Measurements from ENCODE around the gene SH2D3C.
A peak's percentile ranks its signal among the peaks of the same experiment; 100 is the strongest.
"Not testable (repeated sequence)": the region's sequence is repeated elsewhere in the genome, so short reads cannot be mapped to it uniquely, and the experiment has no call there.

Gene SH2D3C

DNA sequence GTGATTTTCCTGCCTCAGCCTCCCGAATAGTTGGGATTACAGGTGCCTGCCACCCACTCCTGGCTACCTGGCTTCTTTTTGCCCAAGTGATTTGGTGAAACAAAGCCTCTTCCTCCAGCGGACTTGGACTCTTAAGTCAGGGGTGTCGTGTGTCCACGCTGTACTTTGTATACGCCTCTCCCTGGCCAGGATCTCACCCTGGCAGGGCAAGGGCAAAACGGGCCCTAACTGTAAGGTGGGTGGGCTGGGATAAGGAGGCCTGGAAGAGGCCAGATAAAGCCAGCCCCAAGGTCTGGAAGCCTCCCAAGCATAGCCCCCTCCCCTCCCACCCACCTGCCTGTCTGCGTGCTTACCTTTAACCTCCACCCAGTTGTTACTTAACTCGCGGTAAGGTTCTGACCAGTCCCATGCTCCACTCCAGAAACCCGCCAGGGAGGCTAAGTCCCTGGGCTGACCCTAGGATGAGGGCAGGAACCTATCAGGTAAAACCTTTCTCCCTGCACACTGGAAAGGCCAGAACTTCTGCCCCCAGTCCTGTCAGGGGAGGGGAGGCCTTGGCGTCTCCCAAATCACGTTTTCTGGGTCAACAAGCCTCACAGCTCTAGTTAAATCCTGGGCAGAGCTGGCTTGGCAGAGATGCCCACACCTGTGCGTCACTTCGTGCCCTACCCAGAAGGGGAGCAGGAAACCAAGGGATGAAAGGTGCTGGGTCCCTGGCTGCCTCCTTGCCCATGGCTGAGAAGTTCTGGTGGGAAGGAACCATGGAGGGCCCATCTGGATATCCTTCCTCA lies 15.7 kb upstream of the SH2D3C start:
- no peak for ATAC-seq
- peaks cover 40% of the 10 kb centered on the region for H3K4me1 Mint-ChIP-seq
- no peak for DNase-seq
- H3K4me3 Mint-ChIP-seq = no peak overlapping the region
- no peak overlapping the region for H3K27ac Mint-ChIP-seq
- no peaks in the 10 kb centered on the region for H3K27me3 Mint-ChIP-seq
- H3K9me3 Mint-ChIP-seq = no peaks in the 10 kb centered on the region

DNA sequence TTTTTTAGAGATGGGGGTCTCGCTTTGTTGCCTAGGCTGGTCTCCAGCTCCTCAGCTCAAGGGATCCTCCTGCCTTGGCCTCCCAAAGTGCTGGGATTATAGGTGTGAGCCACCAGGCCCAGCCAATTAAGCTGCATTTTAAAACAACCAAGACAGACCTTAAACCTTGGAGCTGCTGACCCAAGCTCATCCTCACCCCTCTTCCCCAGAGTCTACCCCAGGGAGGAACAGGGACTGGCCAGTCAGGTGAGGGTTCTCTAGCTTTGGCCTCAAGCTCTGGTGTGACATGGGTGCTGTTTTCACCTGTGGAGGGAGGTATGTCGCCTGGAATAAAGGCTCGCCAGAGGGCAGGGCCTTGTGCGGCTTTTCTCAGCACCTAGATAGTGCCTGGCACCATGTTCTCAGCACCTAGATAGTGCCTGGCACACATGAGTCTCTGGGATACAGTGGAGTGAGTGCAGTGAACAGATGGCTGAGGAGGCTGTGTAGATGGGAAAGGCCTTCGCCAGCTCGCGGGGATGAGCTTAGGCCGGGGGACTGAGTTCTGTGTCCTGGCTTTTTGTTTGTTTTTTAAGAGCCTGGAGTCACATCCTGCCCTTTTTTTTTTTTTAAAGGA lies 14.7 kb upstream of the SH2D3C start:
- DNase-seq (no peak), ATAC-seq (no peak)
- H3K4me3 Mint-ChIP-seq = no peak overlapping the region
- no peaks in the 10 kb centered on the region for H3K27me3 Mint-ChIP-seq
- peaks cover 50% of the 10 kb centered on the region for H3K4me1 Mint-ChIP-seq
- H3K27ac Mint-ChIP-seq = peak overlapping the region; percentile 13 to 40
- H3K9me3 Mint-ChIP-seq = no peaks in the 10 kb centered on the region

DNA sequence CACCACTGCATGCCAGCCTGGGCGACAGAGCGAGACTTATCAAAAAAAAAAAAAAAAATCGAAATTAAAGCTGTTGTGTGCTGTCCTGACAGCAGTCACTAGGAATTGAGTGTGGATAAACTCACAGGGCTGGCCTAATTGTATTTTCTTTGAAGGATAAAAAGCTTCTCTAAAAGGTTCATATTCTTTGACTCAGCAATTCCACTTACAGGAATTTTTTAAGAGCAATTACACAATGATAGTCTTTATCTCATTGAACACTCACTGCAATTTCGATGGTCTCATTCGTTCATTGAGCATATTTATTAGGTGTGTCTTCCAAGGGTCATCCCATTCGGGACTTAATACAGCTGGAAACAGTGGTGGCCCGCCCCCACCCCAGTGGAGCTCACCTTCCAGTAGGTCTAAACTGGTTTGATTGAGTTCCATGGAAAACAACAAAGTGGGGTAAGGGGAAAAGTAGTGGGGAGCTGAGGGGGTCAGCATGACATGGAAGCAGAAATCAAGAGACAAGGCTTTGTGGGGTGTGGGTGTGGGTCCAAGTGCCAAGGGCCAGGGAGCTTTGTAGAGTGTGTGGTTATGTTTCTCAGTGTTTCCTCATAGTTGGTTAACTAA lies 14.1 kb upstream of the SH2D3C start:
- peaks cover 52% of the 10 kb centered on the region for H3K4me1 Mint-ChIP-seq
- no peak overlapping the region for H3K4me3 Mint-ChIP-seq
- no peaks in the 10 kb centered on the region for H3K27me3 Mint-ChIP-seq
- H3K9me3 Mint-ChIP-seq = no peaks in the 10 kb centered on the region
- ATAC-seq (no peak), DNase-seq (no peak)
- no peak overlapping the region for H3K27ac Mint-ChIP-seq

DNA sequence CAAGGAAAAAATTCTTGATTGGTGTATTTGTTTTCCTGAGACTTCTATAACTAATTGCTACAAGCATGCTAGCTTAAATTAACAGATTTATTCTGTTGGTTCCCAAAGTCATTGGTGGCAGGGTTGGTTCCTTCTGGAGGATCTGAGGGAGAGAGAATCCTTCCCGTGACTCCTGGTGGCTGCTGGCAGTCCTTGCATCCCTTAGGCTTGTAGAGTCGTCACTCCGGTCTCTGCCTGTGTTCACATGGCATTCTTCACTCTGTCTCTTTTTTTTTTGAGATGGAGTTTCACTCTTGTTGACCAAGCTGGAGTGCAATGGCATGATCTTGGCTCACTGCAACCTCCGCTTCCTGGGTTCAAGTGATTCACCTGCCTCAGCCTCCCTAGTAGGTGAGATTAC lies 12.6 kb upstream of the SH2D3C start:
- Mint-ChIP-seq H3K27ac (peak overlapping the region in 1 of 2 donors; percentile 72), H3K4me1 (peaks cover 50% of the 10 kb centered on the region), H3K4me3 (no peak overlapping the region), H3K9me3 (no peaks in the 10 kb centered on the region), H3K27me3 (no peaks in the 10 kb centered on the region)
- ATAC-seq (no peak), DNase-seq (no peak)

DNA sequence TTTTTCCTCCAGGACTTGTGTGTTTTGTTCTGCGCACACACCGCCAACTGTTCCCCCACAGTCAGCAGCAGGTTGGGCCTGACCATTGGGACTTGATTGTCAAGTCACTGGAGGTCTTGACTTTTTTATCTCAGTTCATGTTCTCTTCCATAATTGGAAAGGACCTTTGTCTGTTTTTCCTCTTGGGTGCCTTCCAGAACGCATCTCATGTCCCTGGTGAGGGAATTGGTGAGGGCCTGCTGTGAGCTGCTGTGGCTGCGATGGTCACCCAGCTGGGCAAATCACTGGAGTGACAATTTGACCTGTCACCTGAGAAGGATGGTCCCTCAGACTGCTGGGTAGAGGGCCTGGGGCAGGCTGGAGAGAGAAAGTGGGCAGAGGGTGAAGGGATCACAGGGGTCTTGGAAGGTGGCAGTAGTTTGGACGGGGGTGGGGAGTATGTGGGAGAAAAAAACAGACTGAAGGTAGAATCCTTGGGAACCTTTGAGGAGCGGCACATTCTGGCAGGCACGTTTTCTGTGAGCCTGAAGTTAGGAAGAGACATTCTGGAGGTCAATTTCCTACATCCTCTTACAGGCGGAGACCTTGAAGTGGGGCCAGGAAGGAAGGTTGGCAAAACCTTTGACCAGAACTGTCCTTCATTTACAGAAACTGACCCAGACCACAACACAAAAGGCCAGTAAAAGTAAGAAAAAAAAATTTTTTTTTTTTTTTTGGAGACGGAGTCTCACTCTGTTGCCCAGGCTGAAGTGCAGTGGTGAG lies 11.8 kb upstream of the SH2D3C start:
- ATAC-seq (no peak), DNase-seq (no peak)
- Mint-ChIP-seq H3K27ac (peak overlapping the region; percentile 46 to 94), H3K27me3 (no peaks in the 10 kb centered on the region), H3K4me1 (peaks cover 46% of the 10 kb centered on the region), H3K4me3 (peak overlapping the region in 1 of 2 donors; percentile 2), H3K9me3 (no peaks in the 10 kb centered on the region)

DNA sequence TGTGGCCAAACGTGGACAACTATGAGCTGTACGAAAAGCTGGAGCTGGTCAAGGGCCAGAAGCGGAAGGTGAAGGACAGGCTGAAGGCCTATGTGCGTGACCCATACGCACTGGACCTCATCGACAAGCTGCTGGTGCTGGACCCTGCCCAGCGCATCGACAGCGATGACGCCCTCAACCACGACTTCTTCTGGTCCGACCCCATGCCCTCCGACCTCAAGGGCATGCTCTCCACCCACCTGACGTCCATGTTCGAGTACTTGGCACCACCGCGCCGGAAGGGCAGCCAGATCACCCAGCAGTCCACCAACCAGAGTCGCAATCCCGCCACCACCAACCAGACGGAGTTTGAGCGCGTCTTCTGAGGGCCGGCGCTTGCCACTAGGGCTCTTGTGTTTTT lies 10.7 kb upstream of the SH2D3C start:
- Mint-ChIP-seq H3K27me3 (no peaks in the 10 kb centered on the region), H3K4me1 (peaks cover 54% of the 10 kb centered on the region), H3K27ac (peak overlapping the region in 1 of 2 donors; percentile 20), H3K4me3 (no peak overlapping the region), H3K9me3 (no peaks in the 10 kb centered on the region)
- ATAC-seq (no peak), DNase-seq (no peak)

DNA sequence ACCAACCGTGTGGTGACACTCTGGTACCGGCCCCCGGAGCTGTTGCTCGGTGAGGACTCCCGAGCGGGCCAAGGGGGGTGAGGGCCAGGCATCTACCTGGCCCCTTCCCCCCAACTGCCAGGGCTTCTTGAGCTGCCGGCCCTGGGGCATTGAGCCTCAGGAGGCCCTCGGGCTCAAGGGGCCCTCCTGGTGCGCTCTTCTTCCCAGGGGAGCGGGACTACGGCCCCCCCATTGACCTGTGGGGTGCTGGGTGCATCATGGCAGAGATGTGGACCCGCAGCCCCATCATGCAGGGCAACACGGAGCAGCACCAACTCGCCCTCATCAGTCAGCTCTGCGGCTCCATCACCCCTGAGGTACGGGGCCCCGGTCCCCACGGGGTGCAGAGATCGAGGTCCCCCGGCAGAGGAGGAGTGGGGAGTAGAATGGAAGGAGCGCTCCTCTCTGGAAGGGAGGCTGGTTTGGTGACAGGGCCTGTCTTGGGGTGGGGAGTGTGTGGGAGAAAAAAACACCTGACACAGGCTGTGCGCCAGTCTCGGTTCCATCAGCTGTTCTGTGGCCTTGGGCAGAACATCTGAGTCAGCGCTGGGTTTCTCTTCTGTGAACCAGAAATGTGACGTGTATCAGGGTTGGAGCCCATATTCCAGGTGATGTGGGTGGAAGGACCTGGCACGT lies 10.0 kb upstream of the SH2D3C start:
- DNase-seq = peak in 1 of 2 donors; percentile 48
- Mint-ChIP-seq H3K4me3 (peak overlapping the region; percentile 1 to 42), H3K9me3 (no peaks in the 10 kb centered on the region), H3K27me3 (no peaks in the 10 kb centered on the region), H3K27ac (peak overlapping the region; percentile 20 to 82), H3K4me1 (peaks cover 61% of the 10 kb centered on the region)
- no peak for ATAC-seq

DNA sequence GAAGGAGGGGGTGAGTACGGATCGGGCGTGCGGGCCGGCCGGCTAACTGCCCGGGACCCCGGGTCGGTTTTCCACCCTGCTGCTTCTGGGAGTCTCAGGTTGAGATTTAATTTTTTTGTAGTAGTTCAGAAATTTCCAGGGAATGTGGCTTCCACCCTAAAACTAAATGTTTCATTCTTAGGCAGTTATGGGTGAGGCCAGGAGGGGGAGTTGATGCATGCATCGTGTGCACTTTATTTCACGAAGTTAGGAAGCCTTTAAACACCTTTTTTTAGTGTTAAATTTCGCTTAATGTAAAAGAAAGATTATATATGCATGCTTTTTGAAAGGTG lies 8.3 kb upstream of the SH2D3C start:
- Mint-ChIP-seq H3K4me3 (peak overlapping the region; percentile 90 to 98), H3K27ac (peak overlapping the region; percentile 84 to 92), H3K4me1 (peaks cover 73% of the 10 kb centered on the region), H3K9me3 (no peaks in the 10 kb centered on the region), H3K27me3 (no peaks in the 10 kb centered on the region)
- no peak for ATAC-seq
- DNase-seq = no peak

DNA sequence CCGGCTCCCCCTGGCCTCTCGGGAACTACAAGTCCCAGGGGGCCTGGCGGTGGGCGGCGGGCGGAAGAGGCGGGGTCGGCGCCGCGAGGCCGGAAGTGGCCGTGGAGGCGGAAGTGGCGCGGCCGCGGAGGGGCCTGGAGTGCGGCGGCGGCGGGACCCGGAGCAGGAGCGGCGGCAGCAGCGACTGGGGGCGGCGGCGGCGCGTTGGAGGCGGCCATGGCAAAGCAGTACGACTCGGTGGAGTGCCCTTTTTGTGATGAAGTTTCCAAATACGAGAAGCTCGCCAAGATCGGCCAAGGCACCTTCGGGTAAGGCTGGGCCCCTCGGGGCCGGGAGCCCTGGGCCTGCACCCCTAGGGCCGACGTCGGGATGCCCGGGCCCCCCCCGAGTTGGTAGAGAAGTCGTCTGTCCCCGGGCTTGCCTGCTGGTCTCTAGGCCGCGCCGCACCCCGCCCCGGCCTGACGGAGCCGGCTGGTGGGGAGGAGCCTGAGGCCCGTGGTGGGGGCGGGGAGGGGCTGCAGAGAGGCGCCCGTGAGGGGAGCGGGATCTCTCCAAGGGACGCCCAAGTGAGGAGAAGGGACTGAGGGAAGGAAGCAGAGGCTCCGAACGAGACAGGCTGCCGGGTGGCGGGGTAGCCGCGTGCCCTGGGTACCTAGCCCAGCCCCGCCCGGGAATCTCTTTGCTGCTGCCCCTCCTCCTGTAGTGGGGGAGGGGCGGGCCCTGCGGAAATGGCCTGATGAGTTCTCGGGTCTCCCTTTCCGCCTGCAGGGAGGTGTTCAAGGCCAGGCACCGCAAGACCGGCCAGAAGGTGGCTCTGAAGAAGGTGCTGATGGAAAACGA lies 7.7 kb upstream of the SH2D3C start, which contains the start of gene CDK9:
TSS of gene CDK9 (plus strand) at position 102 of the 840 bp plus-strand sequence. CDS start at position 217, 115 bp downstream.
- peak within 1 kb of the TSS; percentile 90 to 98 for H3K4me3 Mint-ChIP-seq
- H3K27ac Mint-ChIP-seq = peak within 1 kb of the TSS; percentile 84 to 98
- H3K9me3 Mint-ChIP-seq = no peaks in the 10 kb centered on the region
- ATAC-seq = peak; percentile 80
- H3K4me1 Mint-ChIP-seq = peaks cover 79% of the 10 kb centered on the region
- H3K27me3 Mint-ChIP-seq = no peaks in the 10 kb centered on the region
- peak; percentile 94 to 96 for DNase-seq

DNA sequence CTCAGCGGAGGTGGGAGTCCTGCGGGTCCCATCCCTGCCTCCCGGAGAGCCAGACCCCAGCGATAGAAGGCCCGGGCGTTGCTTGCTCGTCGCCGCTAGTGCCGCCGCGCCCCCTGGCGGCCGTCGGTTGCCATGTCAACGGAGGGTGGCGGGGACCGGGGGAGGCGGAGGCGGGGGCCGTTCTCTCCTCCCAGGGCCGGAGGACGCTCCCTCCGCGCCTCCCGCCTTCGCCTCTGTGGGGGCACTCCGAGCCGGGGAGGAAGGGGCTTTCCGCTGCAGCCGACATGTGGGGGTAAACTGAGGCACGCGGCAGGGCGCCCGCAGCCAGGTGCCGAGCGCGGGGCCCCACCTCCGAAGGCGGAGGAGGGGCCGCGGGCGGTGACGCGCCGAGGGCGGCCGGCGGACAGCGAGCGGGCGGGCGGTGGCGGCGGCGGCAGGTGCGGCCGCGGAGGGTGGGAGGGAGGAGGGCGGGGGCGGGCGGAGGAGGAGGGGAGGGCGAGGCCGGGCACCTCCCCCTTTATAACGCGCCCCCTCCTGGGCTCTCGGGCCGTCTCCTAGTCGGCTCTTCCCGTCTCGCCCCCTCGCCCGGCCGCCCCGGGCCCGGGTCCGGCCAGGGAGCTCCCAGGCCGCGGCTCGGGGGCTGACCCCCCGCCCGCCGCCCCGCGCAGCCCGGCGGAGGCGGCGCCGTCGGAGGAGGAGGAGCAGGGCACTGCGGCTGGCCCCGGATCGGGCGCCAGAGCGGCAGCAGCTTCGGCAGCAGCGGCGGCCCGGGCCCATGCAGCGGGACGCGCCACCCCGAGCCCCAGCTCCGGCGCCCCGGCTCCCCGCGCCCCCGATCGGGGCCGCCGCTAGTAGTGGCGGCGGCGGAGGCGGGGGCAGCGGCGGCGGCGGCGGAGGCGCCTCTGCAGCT lies 6.8 kb upstream of the SH2D3C start:
- peak overlapping the region; percentile 84 to 98 for H3K27ac Mint-ChIP-seq
- DNase-seq = peak; percentile 92 to 94
- peaks cover 83% of the 10 kb centered on the region for H3K4me1 Mint-ChIP-seq
- peak; percentile 45 for ATAC-seq
- peak overlapping the region; percentile 90 to 98 for H3K4me3 Mint-ChIP-seq
- no peaks in the 10 kb centered on the region for H3K9me3 Mint-ChIP-seq
- no peaks in the 10 kb centered on the region for H3K27me3 Mint-ChIP-seq

DNA sequence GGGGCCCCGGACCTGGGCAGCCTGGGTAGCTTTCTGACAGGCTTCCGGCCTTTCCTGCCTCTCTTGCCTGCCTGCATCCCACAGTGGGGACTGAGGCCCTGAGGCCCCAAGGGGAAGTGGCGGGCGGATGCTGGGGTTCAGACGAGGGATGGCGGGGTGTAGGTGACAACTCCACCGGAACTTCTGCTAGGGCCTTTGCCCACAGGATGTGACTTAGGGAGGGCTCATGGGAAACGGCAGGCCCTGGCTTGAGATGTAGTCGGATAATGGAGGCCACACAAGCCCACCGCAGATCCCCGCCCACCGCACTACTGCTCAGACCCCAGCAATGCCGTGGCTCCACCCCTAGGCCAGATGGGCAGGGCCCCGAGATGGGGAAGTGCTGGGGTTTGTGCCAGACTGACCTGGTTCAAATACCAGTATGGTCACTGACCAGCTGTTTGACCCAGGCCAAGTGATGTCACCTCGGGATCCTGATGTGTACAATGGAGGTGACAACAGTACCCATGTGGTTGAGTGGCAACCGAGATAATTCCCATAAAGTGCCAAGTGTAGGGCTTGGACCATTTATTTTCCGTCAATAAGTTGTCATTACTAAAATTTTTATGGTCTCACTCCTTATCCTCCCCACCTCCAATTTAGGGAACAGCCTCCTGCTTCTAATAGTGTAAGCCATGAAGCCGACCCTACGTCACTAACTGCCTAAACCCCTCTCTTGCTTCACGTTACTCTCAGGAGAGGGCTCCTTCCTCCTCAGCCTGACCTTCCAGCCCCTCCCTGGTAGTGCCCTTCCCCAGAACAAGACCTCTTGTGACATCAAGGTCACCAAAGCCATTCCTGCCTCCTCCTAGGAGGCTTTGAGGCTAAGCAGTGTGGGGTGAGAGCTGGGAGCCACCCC lies 4.9 kb upstream of the SH2D3C start:
- ATAC-seq = peak; percentile 41
- peak; percentile 76 to 89 for DNase-seq

DNA sequence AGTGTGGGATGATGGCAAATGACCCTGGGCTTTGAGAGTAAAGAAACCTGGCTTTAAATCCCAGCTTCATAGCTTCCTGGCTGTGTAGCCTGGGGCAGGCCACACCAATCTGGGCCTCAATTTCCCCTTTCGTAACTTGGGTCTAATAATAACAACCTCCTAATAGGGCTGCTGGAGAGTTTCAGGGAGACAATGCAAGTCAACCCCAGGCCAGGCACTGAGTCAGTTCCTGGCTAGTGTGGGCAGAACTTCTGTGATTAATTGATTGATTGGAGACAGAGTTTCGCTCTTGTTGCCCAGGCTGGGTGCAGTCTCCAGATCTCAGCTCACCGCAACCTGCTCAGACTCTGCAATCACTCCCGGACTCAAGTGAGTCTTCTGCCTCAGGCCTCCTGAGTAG lies 3.3 kb upstream of the SH2D3C start:
- H3K27ac Mint-ChIP-seq = peak overlapping the region; percentile 95 to 98
- ATAC-seq = no peak
- H3K4me3 Mint-ChIP-seq = peak overlapping the region; percentile 48 to 61
- peaks cover 74% of the 10 kb centered on the region for H3K4me1 Mint-ChIP-seq
- H3K27me3 Mint-ChIP-seq = no peaks in the 10 kb centered on the region
- DNase-seq = no peak
- no peaks in the 10 kb centered on the region for H3K9me3 Mint-ChIP-seq

More for the DNA sequence above, 4.9 kb upstream of the SH2D3C start:
- Mint-ChIP-seq H3K9me3 (no peaks in the 10 kb centered on the region), H3K27ac (peak overlapping the region; percentile 98 to 99), H3K27me3 (no peaks in the 10 kb centered on the region), H3K4me1 (peaks cover 81% of the 10 kb centered on the region), H3K4me3 (peak overlapping the region; percentile 82 to 91)

DNA sequence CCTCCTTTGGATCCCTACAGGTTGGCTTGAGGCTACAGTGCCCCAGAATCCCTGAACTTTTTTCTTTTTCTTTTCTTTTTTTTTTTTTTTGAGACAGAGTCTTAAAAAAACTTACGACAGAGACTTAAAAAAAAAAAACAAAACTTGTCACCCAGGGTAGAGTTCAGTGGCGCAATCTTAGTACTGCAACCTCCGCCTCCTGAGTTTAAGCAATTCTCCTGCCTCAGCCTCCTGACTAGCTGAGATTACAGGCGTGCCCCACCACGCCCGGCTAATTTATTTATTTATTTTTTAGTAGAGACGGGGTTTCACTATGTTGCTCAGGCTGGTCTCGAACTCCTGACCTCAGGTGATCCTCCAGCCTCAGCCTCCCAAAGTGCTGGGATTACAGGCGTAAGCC lies 2.4 kb upstream of the SH2D3C start:
- H3K4me1 Mint-ChIP-seq = peaks cover 78% of the 10 kb centered on the region
- not testable (repeated sequence) for H3K27me3 Mint-ChIP-seq, DNase-seq, ATAC-seq, H3K4me3 Mint-ChIP-seq, H3K9me3 Mint-ChIP-seq
- H3K27ac Mint-ChIP-seq = peak overlapping the region; percentile 69 to 77
